ENCODE data around the gene SLC26A11.
"Not testable (repeated sequence)": the region's sequence is repeated elsewhere in the genome, so short reads cannot be mapped to it uniquely, and the experiment has no call there.

The SLC26A11 gene

DNA sequence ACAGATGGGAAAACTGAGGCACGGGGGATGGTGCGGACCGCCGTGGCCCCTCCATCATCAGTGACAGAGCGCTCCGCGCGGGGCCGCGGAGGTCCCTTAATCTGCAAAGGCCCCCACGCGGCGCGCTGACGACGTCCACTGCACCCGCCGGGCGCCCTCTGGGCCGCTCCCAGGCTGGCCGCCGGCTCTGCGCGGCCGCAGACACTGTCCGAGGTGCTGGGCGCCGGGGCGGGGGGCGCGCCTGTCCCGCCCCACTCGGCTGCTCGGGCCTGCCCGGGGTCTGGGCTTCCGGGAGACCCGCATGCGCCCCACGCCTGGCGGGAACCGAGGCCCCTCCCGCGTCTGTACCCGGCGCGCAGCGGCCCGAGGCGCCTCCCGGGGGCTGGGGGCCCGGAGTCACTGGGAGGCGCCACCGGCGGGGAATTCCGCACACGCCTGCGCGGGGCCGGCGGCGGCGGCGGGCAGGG lies 39.9 kb downstream of the SLC26A11 start:
- peak in 1 of 2 donors; percentile 68 for DNase-seq (ENCODE audit: extremely low read depth in 1 of 2, low read depth in 1 of 2)

DNA sequence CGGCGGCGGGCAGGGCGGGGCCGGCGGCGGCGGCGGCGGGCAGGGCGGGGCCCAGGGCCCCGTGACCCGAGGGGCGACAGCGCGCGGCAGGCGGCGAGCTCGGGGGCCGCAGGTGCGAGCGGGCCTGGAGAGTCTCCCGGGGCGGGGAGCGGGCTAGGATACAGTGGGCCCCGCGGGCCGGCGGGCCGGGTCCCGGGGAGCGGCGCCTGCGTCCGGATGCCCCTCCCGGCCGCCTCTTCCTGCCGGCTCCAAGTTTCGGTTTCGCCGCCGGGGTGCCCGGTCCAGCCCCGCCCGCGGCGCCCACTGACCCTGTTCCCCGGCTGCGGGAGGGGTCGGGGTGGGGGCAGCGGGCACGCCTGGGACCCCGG lies 40.5 kb downstream of the SLC26A11 start, which contains the start of gene RNF213:
Gene RNF213, plus strand, starts transcription at position 62 of the 368 bp plus-strand sequence. CDS start 2,830 bp downstream, outside the sequence.
- peak in 1 of 2 donors; percentile 33 for DNase-seq (ENCODE audit: extremely low read depth in 1 of 2, low read depth in 1 of 2)

DNA sequence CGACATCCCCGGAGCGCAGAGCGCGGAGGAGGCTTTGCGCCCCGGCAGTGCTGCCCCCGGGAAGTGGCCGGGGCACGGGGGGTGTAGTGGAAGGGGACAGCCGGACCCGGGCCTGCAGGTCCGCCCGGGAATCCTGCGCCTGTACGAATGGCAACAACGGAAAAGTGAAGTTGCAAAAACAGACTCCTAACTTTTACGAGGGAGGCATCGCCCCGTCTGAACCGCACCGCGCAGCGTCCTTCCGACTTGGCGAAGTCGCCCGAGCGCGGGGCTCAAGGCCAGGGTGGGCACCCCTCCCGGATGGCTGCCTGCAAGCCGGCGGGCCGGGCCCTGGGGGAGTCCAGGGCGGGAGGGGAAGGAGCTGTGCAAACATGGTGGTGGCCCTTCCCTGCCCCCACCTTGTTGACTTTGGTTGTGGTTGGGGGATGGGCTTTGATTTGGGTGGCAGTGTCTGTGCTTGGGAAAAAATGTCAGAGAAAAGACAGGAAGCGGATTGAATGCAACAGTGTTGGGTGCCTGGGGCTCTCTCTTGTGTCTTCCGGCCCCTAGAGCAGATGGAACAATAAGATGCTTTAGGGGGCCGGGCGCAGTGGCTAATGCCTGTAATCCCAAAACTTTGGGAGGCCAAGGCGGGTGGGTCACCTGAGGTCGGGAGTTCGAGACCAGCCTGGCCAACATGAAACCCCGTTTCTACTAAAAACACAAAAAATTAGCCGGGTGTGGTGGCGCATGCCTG lies 41.1 kb downstream of the SLC26A11 start:
- DNase-seq (ENCODE audit: extremely low read depth in 1 of 2, low read depth in 1 of 2): peak in 1 of 2 donors; percentile 36

DNA sequence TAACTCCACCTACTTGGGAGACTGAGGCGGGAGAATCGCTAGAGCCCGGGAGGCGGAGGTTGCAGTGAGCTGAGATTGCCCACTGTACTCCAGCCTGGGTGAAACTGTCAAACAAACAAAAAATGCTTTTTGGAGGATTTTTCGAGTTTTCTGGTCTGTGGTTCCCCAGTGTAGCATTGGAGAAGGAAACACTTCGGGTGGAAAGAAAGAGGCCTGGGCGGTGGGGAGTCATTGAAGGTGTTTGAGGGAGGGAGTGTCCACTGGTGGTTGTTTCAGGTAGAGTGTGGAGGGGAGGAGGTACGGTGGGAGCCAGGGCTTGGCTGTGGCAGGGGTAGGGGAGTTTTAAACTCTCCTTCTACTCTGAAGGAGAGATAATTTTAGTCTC lies 41.7 kb downstream of the SLC26A11 start:
- no peak for DNase-seq (ENCODE audit: extremely low read depth in 1 of 2, low read depth in 1 of 2)

DNA sequence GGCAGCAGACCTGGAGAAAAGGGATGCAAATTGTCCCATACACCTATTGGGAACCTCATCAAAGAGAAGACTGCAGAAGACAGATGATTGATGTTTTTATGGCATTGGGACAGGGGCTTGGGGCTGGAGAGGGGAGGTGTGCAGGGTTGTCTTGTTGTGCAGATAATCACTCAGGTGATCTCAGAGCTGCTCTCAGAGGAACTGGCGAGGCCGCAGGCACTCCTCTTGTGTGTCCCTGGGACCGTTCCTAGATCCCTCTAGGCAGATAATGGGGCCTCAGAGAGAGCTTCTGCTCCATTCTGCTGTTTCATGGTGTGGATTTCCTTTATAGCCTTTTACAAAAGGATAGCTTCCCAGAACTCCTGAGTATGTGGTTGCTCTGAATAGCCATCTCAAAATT lies 42.1 kb downstream of the SLC26A11 start:
- no peak for DNase-seq (ENCODE audit: extremely low read depth in 1 of 2, low read depth in 1 of 2)

DNA sequence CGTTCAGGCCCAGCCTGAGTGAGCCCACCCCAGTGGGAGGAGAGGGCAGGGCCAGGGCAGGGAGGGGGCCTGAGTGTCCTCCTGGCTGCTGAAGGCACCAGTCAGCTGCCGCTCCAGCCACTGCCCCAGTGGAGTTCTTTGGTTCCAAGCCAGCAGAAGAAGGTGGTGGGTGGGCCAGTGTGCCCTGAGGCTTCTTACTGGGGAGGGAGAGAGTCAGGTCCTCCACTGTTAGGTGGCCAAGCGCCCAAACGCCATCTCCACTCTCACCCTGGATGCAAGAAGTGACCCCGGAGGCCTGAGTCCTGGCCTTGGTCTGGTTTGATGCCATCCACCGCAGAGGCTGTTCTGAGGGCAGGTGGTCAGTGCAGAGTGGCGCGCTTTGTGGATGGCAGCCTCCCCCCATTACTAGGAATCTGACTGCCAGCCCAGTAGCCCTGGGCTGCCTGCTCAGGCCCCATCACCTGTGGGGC lies 42.6 kb downstream of the SLC26A11 start:
- no peak for DNase-seq (ENCODE audit: extremely low read depth in 1 of 2, low read depth in 1 of 2)

DNA sequence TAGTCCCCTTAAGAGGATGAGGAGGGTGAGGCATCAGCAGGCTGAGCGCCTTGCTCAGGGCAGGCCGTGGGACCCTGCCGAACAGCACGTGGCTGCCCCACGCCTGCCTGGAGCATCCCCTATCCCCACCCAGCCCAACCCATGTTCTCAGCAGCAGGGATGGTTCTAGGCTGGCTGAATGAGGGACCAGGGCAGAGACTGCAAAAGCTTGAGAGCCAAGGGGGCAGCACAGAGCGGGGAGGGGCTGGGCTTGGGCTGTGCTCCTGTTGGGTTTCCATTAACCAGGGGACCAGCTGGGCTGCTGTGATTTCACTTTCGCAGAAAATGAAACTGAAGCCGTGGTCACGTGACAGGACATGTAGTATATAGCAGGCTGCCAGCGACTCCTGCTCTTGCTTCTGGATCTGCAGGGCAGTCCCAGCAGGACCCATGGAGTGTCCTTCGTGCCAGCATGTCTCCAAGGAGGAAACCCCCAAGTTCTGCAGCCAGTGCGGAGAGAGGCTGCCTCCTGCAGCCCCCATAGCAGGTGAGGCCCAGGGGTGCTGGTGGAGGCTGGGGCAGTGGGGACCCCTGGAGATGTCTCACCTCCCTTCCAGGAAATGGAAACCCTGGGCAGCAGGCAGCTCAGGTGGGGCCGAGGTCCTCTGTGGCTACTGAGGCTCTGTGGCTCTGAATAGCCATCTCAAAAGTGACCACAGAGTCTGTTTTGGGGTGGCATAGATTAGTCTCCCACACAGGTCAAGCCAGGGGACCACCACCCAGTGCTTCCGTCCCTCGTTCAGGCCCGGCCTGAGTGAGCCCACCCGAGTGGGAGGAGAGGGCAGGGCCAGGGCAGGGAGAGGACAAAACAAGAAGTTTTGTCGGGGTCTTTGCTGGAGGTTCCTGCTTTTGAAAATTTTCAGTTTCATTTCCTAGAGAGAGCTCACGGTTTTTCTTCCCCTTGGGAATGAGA lies 43.3 kb downstream of the SLC26A11 start:
- peak; percentile 51 to 71 for DNase-seq (ENCODE audit: extremely low read depth in 1 of 2, low read depth in 1 of 2)

DNA sequence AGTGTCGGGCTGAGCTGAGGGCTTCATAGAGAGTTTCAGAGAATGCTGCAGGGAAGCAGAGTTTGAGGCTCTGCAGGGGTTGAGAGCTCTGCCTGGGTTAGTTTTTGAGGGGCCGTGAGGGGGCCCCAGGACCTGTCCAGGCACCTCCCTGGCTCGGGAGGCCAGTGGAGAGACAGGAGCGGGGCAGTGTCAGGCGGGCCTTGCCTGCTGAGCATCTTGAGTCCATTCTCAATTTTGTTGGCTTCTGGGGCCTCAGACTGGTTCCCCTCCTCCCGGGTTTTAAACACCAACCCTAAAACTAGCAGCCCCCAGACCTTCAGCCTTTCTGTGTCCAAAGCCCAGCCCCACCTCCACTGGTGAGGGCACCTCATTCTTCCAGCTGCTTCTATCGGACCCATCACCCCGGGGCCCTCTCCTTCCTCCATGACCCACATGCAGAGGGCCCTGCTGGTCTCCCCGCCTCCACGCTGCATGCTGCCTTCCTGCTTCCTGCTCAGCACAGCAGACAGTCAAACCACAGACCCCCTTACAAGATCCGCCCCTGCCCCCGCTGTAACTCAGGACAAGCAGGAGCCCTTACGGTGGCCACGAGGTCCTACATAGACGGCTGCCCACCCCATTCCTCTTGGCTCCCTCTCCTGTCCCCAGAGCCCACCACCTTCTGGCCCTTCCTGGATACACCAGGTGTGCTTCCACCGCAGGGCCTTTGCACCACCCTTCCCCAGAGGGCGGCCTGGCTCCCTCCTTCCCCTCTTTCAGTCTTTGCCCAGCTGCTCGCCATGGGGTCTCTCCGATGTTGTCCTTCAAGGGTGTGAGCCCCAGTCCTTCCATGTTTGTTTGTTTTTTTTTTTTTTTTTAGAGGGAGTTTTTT lies 44.2 kb downstream of the SLC26A11 start:
- peak in 1 of 2 donors; percentile 37 for DNase-seq (ENCODE audit: extremely low read depth in 1 of 2, low read depth in 1 of 2)

DNA sequence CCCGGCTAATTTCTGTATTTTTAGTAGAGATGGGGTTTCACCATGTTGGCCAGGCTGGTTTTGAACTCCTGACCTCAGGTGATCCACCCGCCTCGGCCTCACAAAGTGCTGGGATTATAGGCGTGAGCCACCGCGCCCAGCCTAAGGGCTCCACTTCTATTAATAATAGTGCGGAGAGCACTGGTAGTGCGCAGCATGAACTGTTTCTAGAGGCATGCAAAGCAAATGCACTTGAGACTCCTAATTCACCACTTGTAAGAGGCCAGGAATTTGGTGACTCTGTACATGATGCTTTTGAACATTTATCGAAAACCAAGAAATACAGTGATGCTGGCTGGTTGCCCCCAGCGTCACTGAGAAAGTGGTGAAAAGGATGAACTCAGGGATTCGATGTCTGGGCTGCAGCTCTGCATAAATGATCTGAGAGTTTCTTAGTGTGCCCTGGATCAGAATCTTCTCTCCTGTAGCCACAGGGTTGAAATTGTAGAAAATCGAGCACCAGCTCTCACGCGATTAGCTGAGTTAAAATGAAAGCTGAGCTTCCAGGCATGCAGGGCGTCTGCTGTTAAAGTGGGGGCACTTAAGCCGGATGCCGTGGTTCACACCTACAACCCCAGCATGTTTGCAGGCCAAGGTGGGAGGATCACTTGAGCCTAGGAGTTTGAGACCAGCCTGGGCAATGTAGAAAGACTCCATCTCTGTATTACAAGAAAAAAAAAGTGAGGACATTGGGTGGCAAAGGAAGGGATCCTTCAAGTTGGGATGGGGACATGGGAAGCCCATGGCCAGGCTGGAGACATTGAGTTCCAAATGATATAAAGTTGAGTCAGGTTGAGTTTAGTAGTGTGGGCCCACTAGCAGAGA lies 45.2 kb downstream of the SLC26A11 start:
- peak in 1 of 2 donors; percentile 39 for DNase-seq (ENCODE audit: extremely low read depth in 1 of 2, low read depth in 1 of 2)

DNA sequence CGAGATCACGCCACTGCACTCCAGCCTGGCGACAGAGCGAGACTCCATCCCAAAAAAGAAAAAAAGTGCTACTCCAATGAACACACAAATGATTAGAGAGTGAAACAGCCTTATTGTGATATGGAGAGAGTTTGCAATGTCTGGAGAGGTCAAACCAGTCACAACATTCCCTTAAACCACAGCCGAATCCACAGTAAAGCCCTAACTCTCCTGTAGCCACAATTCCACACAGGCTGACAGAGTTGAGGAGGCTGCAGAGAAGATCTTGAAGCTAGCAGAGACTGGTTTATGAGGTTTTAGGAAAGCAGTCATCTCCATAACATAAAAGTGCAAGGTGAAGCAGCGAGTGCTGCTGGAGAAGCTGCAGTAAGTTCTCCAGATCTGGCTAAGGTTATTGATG lies 47.2 kb downstream of the SLC26A11 start:
- no peak for DNase-seq (ENCODE audit: extremely low read depth in 1 of 2, low read depth in 1 of 2)

DNA sequence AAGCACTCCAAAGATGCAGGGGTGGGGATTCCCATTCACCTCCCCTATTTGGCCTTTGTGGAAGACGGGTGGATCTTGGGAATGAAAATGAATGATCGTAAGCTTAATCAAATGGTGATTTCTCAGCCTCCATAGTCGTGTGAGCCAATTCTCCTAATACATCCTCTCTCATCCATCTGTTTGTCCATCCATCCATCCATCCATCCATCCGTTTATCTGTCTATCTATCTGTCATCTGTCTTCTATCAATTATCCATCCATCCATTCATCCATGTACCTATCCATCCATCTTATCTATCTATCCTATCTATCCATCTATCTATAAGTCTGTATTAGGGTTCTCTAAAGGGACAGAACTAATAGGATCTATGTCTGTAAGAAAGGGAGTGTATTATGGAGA lies 48.2 kb downstream of the SLC26A11 start:
- DNase-seq (ENCODE audit: extremely low read depth in 1 of 2, low read depth in 1 of 2): no peak

DNA sequence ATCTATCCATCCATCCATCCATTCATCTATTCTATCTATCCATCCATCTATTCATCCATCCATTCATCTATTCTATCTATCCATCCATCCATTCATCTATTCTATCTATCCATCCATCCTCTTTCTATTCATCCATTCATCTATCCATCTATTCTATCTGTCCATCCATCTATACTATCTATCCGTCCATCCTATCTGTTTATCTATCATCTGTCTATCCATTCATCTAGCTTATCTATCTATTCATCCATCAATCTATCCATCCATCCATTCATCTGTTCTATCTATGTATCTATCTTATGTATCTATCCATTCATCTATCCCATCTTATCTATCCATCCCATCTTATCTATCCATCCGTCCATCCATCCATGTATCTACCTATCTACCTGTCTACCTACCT lies 49.2 kb downstream of the SLC26A11 start:
- DNase-seq (ENCODE audit: extremely low read depth in 1 of 2, low read depth in 1 of 2): no peak

DNA sequence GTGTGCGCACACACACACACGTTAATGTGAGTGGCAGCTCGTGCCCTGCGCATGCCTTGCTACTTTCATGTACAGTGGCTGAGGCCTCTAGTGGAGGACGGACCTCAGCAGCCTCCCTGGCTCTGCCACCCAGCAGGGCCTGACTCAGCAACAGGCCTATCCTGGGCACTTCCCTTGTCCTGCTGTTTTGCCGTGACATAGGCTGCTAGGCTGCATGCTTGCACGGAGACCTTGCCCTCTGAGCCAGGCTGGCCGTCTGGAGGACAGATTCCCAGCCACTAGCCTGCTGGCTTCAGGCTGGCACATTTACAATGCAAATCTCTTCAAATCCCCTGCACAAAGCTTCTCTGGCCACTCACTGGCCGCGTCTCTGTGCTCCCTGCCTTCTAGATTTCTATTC lies 49.9 kb downstream of the SLC26A11 start:
- no peak for DNase-seq (ENCODE audit: extremely low read depth in 1 of 2, low read depth in 1 of 2)

DNA sequence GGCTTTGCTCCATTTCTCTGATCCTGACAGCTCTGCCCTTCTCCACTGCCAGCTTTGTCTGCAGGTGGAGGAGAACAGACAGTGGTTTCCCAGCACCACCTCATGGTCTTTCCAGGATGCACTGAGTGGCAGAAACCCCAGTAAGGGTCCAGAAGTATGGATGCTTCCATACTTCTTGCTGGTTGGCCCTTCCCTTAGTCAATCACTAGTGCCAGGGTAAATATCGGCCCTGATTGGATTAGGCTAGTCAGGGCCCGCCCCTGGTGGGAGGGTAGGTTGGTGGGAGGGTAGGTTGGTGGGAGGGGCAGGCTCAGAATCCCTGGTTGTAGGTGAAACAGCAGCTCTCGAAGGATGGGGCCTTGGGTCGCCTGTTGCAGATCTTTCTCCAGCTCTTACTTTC lies 50.6 kb downstream of the SLC26A11 start:
- no peak for DNase-seq (ENCODE audit: extremely low read depth in 1 of 2, low read depth in 1 of 2)

DNA sequence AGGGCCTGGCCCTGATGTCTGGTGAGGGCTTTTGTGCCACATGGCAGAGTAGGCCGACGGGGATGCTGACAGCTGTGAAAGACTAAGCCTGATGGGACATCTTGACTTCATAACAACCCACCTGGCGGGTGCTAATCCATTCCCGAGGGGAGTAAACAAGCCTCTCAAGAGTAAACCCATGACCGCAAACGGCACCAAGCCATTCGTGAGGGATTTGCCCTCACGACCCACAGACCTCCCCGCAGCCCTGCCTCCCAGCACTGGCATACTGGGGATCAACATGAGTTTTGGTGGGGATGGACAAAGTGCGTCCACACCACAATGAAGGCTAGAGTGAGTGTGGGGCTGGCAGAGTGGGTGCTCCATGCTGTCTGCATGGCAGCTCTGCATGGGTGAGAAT lies 52.1 kb downstream of the SLC26A11 start:
- DNase-seq (ENCODE audit: extremely low read depth in 1 of 2, low read depth in 1 of 2): no peak

DNA sequence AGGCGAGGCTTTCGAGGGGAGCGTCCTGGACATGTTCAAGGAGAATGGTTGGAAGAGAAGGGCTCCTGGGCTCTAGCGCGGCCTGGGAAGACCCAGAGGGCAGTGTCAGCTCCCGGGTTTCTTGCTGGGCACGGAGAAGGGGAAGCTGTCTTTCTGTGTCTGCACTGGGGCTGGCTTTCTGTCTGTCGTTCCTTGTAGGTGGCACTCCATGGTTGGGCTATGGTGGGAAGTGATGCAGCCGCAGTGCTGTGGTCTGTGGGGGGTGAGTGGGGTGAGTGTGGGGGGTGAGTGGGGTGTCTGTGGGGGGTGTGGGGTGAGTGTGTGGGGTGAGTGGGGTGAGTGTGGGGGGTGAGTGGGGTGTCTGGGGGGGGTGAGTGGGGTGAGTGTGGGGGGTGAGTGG lies 54.1 kb downstream of the SLC26A11 start:
- no peak for DNase-seq (ENCODE audit: extremely low read depth in 1 of 2, low read depth in 1 of 2)

DNA sequence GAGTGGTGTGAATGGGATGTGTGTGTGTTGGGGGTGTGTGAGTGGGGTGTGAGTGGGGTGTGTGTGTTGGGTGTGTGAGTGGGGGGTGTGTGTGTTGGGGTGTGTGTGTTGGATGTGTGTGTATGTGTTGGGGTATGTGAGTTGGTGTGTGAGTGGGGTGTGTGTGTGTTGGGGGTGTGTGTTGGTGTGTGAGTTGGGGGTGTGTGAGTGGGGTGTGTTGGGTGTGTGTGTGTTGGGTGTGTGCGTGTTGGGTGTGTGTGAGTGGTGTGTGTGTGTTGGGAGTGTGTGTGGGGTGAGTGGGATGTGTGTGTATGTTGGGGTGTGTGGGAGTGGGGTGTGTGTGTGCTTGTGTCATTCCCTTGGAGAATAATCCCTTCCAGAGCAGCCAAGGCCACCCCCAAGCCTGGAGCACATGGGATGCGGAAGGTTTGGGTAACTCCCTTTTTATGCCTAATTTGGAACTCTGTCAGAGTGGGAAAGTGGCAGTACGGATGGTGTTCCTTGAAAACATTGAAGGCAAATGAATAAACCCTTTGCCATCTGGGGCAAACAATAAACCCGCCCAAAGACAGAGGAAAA lies 54.7 kb downstream of the SLC26A11 start:
- DNase-seq (ENCODE audit: extremely low read depth in 1 of 2, low read depth in 1 of 2): no peak

DNA sequence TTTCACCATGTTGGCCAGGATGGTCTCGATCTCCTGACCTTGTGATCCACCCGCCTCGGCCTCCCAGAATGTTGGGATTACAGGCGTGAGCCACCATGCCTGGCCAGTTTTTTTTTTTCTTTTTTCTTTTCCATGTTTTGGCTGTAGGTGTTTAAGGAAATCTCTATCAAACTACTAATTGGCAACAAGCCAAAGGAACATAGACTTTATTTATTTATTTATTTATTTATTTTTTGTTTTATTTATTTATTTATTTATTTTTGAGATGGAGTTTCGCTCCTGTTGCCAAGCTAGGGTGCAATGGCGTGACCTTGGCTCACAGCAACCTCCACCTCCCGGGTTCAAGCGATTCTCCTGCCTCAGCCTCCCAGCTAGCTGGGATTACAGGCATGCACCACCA lies 55.6 kb downstream of the SLC26A11 start:
- DNase-seq (ENCODE audit: extremely low read depth in 1 of 2, low read depth in 1 of 2): not testable (repeated sequence)
